Mesenchymal stem cell (in vitro differentiated cells and primary cell): ENCODE data around the gene BTN1A1.

Experiments
- DNase-seq: peaks from one replicate; pipeline ENCODE4 v3.0.0-alpha.2; 2013
- H2AFZ ChIP-seq: one replicate; pipeline ENCODE4 v1.6.1; 2013; ENCODE audit warnings: low read depth, mild to moderate bottlenecking, control low read depth, inconsistent platforms, low read length, moderate library complexity
- H2AK5ac ChIP-seq: 2 replicates; pipeline ENCODE4 v1.6.1; 2013; ENCODE audit warnings: low read length, moderate library complexity, mild to moderate bottlenecking, inconsistent platforms; ENCODE audit not compliant: severe bottlenecking
- H2BK120ac ChIP-seq: one replicate; pipeline ENCODE4 v1.6.1; 2013; ENCODE audit warnings: low read depth, mild to moderate bottlenecking, inconsistent platforms, low read length, moderate library complexity
- H2BK12ac ChIP-seq, 2 experiments: one replicate each; pipeline ENCODE4 v1.6.1; 2013; ENCODE audit warnings: inconsistent platforms in 2 of 2, low read length in 2 of 2, mild to moderate bottlenecking in 2 of 2, moderate library complexity in 2 of 2, control low read depth in 1 of 2
- H2BK15ac ChIP-seq: one replicate; pipeline ENCODE4 v1.6.1; 2013; ENCODE audit warnings: mild to moderate bottlenecking, low read depth, inconsistent platforms; ENCODE audit not compliant: poor library complexity, severe bottlenecking
- H2BK5ac ChIP-seq: 2 replicates; pipeline ENCODE4 v1.6.1; 2013; ENCODE audit warnings: low read depth, mild to moderate bottlenecking, low read length, control low read depth, inconsistent platforms; ENCODE audit not compliant: poor library complexity, severe bottlenecking
- H3K14ac ChIP-seq, 2 experiments: one replicate each; pipeline ENCODE4 v1.6.1; 2013; ENCODE audit warnings: inconsistent platforms in 2 of 2, low read length in 2 of 2, control low read depth in 1 of 2, mild to moderate bottlenecking in 1 of 2, moderate library complexity in 1 of 2
- H3K18ac ChIP-seq, 2 experiments: one replicate each; pipeline ENCODE4 v1.6.1; 2013; ENCODE audit warnings: inconsistent platforms in 2 of 2, low read length in 2 of 2, control low read depth in 1 of 2, low read depth in 1 of 2, mild to moderate bottlenecking in 1 of 2
- H3K23ac ChIP-seq, 2 experiments: one replicate each; pipeline ENCODE4 v1.6.1; 2013; ENCODE audit warnings: inconsistent platforms in 2 of 2, low read length in 2 of 2, mild to moderate bottlenecking in 2 of 2, moderate library complexity in 2 of 2, control low read depth in 1 of 2
- H3K27ac ChIP-seq: 2 replicates; pipeline ENCODE4 v1.5.1; 2013; ENCODE audit warnings: mild to moderate bottlenecking, moderate library complexity, low read length, control low read depth, inconsistent platforms; ENCODE audit not compliant: poor library complexity, severe bottlenecking
- H3K27me3 ChIP-seq, 2 experiments: 2 replicates each; pipeline versions ENCODE4 v1.6.1 to v1.7.0; 2013; ENCODE audit warnings: low read length in 2 of 2, mild to moderate bottlenecking in 2 of 2, moderate library complexity in 2 of 2, control low read depth in 1 of 2, inconsistent platforms in 1 of 2; ENCODE audit not compliant: control insufficient read depth in 1 of 2, insufficient read depth in 1 of 2
- H3K36me3 ChIP-seq, 2 experiments: 2 replicates each; pipeline versions ENCODE4 v1.6.1 to v1.7.0; 2013; ENCODE audit warnings: low read length in 2 of 2, control low read depth in 1 of 2, inconsistent platforms in 1 of 2, low read depth in 1 of 2, mild to moderate bottlenecking in 1 of 2; ENCODE audit not compliant: insufficient read depth in 2 of 2, control insufficient read depth in 1 of 2
- H3K4ac ChIP-seq, 2 experiments: one replicate each; pipeline ENCODE4 v1.6.1; 2013; ENCODE audit warnings: inconsistent platforms in 2 of 2, low read length in 2 of 2, mild to moderate bottlenecking in 2 of 2, moderate library complexity in 2 of 2, control low read depth in 1 of 2, low read depth in 1 of 2
- H3K4me1 ChIP-seq: 2 replicates; pipeline ENCODE4 v1.6.1; 2013; ENCODE audit warnings: low read depth, low read length, control low read depth; ENCODE audit not compliant: control insufficient read depth, insufficient read depth
- H3K4me2 ChIP-seq: 2 replicates; pipeline ENCODE4 v1.6.1; 2013; ENCODE audit warnings: low read length, mild to moderate bottlenecking, inconsistent platforms; ENCODE audit not compliant: poor library complexity, severe bottlenecking
- H3K4me3 ChIP-seq, 2 experiments: 2 replicates each; pipeline versions ENCODE4 v1.5.1 to v1.7.0; 2013; ENCODE audit warnings: low read length in 2 of 2, mild to moderate bottlenecking in 2 of 2, control low read depth in 1 of 2, low read depth in 1 of 2; ENCODE audit not compliant: insufficient read depth in 1 of 2
- H3K79me1 ChIP-seq: replicated peaks from 2 replicates; pipeline ENCODE4 v1.6.1; 2013; ENCODE audit warnings: mild to moderate bottlenecking, control low read depth, low read length, inconsistent platforms; ENCODE audit not compliant: poor library complexity, severe bottlenecking
- H3K9ac ChIP-seq: 2 replicates; pipeline ENCODE4 v1.7.0; 2013; ENCODE audit warnings: mild to moderate bottlenecking, low read length, moderate library complexity
- H3K9me3 ChIP-seq: 2 replicates; pipeline ENCODE4 v1.7.0; 2013; ENCODE audit warnings: mild to moderate bottlenecking, low read length; ENCODE audit not compliant: control insufficient read depth
- H4K8ac ChIP-seq: one replicate; pipeline ENCODE4 v1.6.1; 2013; ENCODE audit warnings: inconsistent platforms, mild to moderate bottlenecking, low read length, moderate library complexity
- H4K91ac ChIP-seq: one replicate; pipeline ENCODE4 v1.6.1; 2013; ENCODE audit warnings: mild to moderate bottlenecking, low read length, inconsistent platforms
- WGBS: methylation state at CpG from one replicate; pipeline ENCODE4 v1.1.7; 2013; ENCODE audit warnings: mixed read lengths; 5-methylcytosine and 5-hydroxymethylcytosine counted together

BTN1A1 gene

DNA sequence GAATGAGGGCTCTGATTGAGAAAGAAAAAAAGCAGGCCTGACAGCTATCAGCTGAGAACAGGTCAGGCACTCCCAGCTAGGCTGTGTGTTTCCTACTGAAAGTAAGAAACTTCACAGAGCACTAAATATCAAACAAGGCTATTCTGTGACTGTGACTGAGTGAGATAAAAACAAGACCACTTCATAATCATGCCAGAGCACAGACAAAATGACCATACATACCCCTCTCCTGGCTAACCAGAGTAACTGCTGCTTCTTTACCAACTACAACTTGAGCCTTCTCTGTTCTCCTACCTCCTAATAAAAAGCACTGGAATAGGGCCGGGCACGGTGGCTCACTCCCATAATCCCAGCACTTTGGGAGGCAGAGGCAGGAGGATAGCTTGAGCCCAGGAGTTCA is 6.8 kb upstream of the BTN1A1 start:
- Histone ChIP-seq H2BK15ac (no peak overlapping the region), H3K79me1 (no peaks in the 10 kb centered on the region), H3K18ac (no peak overlapping the region), H2BK12ac (no peak overlapping the region), H2BK120ac (no peak overlapping the region), H3K27ac (no peak overlapping the region), H3K4me1 (no peaks in the 10 kb centered on the region), H3K23ac (no peak overlapping the region), H4K8ac (no peak overlapping the region), H3K4me2 (no peak overlapping the region), H4K91ac (no peak overlapping the region), H3K4me3 (no peak overlapping the region), H3K14ac (no peak overlapping the region), H2AFZ (no peak overlapping the region), H2BK5ac (no peak overlapping the region), H3K4ac (no peak overlapping the region), H2AK5ac (no peak overlapping the region), H3K27me3 (no peaks in the 10 kb centered on the region), H3K36me3 (no peaks in the 10 kb centered on the region), H3K9ac (no peak overlapping the region), H3K9me3 (no peaks in the 10 kb centered on the region)
- DNase-seq, result peak; percentile 46
- 94% methylated on average over 2 of the region's 2 CpGs for WGBS

DNA sequence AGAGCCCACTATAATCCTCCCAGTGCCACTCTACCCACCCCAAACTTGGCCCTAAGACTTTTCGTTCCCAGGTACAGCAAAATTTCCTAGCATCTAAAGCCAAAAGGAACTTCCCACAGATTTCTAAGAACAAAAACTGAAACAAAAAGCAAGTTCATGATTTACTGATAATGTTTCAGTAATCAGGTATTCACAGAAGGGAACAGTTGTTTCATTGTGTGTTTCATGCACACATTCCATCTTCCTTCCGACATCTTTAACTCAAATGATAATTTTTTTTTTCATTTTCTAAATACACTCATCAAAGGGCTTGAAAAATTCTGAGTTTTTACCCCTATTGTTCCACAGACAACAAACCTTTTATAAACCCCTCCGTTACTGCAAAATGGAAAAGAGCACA is 6.0 kb upstream of the BTN1A1 start:
- Histone ChIP-seq H3K27me3 (no peaks in the 10 kb centered on the region), H3K4me1 (no peaks in the 10 kb centered on the region), H3K4me2 (no peak overlapping the region), H2AK5ac (no peak overlapping the region), H2BK15ac (no peak overlapping the region), H2BK5ac (no peak overlapping the region), H3K27ac (no peak overlapping the region), H3K4ac (no peak overlapping the region), H3K18ac (no peak overlapping the region), H4K91ac (no peak overlapping the region), H3K36me3 (no peaks in the 10 kb centered on the region), H3K9ac (no peak overlapping the region), H4K8ac (no peak overlapping the region), H3K4me3 (no peak overlapping the region), H3K9me3 (no peaks in the 10 kb centered on the region), H2BK120ac (no peak overlapping the region), H2AFZ (no peak overlapping the region), H3K79me1 (no peaks in the 10 kb centered on the region), H2BK12ac (no peak overlapping the region), H3K14ac (no peak overlapping the region), H3K23ac (no peak overlapping the region)
- DNase-seq, result no peak
- WGBS, result 94% methylated on average over 3 of the region's 3 CpGs

DNA sequence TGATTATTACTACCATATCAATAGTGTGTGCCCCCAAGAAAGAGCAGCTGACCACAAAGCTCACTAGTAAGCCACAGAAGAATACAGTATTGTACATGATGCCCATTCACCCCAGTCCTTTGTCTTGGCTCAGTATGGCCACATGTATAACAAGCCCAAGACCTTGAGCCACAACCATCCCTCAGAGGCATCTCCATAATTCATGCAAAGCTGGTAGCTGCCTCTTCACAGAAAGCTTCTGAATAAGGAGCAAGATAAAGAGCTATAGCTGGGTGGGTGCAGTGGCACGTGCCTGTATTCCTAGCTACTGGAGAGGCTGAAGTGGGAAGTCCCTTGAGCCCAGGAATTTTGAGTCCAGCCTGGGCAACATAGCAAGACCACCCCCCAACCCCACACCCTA is 4.8 kb upstream of the BTN1A1 start:
- no CpG with 5 or more reads among the region's 1 CpG for WGBS
- H3K9ac ChIP-seq, result no peak overlapping the region

DNA sequence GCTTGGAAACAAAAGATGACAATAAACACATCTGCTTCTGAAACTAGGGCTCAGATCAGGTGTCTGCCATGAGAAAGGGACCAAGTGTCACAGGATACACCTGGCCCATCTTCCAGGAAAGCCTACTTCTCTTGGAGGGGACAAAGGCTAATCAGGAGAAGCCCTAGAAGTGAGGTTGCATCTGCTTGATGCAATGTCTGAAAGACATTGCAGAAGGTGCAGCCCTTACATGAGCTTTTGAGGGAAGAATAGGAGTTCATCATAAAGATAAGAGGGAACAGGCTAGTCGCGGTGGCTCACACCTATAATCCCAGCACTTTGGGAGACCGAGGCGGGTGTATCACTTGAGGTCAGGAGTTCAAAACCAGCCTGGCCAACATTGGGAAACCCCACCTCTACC is 2.5 kb upstream of the BTN1A1 start:
- no peak for DNase-seq
- Histone ChIP-seq H4K91ac (no peak overlapping the region), H3K4me2 (no peak overlapping the region), H3K4me3 (no peak overlapping the region), H3K4me1 (peaks cover 5% of the 10 kb centered on the region), H4K8ac (no peak overlapping the region), H3K79me1 (no peaks in the 10 kb centered on the region), H3K4ac (no peak overlapping the region), H3K9ac (no peak overlapping the region), H2BK15ac (no peak overlapping the region), H3K27ac (no peak overlapping the region), H2BK12ac (no peak overlapping the region), H3K36me3 (no peaks in the 10 kb centered on the region), H3K14ac (no peak overlapping the region), H2BK5ac (no peak overlapping the region), H3K27me3 (peaks cover 14 to 19% of the 10 kb centered on the region in 2 experiments), H2AK5ac (no peak overlapping the region), H3K18ac (no peak overlapping the region), H2AFZ (no peak overlapping the region), H3K9me3 (no peaks in the 10 kb centered on the region), H3K23ac (no peak overlapping the region), H2BK120ac (no peak overlapping the region)
- 100% methylated on average over 2 of the region's 4 CpGs for WGBS

More for the DNA sequence above, 4.8 kb upstream of the BTN1A1 start:
- Histone ChIP-seq H4K8ac (no peak overlapping the region), H3K4me1 (no peaks in the 10 kb centered on the region), H2BK12ac (no peak overlapping the region), H3K4me2 (no peak overlapping the region), H3K9me3 (no peaks in the 10 kb centered on the region), H3K4ac (no peak overlapping the region), H2AFZ (no peak overlapping the region), H3K27me3 (no peaks in the 10 kb centered on the region), H3K14ac (no peak overlapping the region), H2BK15ac (no peak overlapping the region), H2BK120ac (no peak overlapping the region), H2AK5ac (no peak overlapping the region), H3K4me3 (no peak overlapping the region), H3K79me1 (no peaks in the 10 kb centered on the region), H4K91ac (no peak overlapping the region), H3K23ac (no peak overlapping the region), H2BK5ac (no peak overlapping the region), H3K36me3 (no peaks in the 10 kb centered on the region), H3K18ac (no peak overlapping the region), H3K27ac (no peak overlapping the region)
- no peak for DNase-seq
